22Rv1 (cell line): ENCODE measurements around the gene KCNQ5.
"Not testable (repeated sequence)": the region's sequence is repeated elsewhere in the genome, so short reads cannot be mapped to it uniquely, and the experiment has no call there.

ENCODE experiments used
- H3K27ac ChIP-seq: fragments of 450-650 bp; 2 replicates; pipeline ENCODE4 v1.5.1; 2017
- ZFX ChIP-seq: fragments of 450-650 bp; IDR thresholded peaks from 2 replicates; pipeline ENCODE4 v1.6.1; 2017; ENCODE audit warnings: antibody characterized with exemption, borderline replicate concordance
- TF ChIP-seq, protein P1 (sequence below): fragments of 450-650 bp; IDR thresholded peaks from 2 replicates; pipeline ENCODE4 v1.5.1; 2017; ENCODE audit warnings: mild to moderate bottlenecking

The KCNQ5 gene

DNA sequence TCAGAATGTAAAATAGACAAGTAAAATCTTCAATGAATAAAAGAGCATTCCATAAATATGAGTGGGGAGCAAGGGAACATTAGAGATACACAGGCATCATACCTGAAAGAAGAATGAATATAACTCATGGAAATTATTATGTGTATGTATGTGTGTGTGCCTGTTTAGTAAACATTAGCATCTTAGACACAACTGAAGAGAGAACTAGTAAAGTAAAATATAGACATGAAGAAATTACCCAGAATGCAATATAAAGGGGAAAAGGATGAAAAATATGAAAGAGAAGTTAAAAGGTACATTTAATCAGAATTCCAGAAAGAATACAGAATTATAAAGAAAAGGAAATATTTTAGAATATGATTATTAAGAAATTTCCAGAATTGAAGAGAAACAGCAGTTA, 264.3 kb downstream of the KCNQ5 start:
- TF ChIP-seq ZFX, result no peak
- TF ChIP-seq, protein P1, sequence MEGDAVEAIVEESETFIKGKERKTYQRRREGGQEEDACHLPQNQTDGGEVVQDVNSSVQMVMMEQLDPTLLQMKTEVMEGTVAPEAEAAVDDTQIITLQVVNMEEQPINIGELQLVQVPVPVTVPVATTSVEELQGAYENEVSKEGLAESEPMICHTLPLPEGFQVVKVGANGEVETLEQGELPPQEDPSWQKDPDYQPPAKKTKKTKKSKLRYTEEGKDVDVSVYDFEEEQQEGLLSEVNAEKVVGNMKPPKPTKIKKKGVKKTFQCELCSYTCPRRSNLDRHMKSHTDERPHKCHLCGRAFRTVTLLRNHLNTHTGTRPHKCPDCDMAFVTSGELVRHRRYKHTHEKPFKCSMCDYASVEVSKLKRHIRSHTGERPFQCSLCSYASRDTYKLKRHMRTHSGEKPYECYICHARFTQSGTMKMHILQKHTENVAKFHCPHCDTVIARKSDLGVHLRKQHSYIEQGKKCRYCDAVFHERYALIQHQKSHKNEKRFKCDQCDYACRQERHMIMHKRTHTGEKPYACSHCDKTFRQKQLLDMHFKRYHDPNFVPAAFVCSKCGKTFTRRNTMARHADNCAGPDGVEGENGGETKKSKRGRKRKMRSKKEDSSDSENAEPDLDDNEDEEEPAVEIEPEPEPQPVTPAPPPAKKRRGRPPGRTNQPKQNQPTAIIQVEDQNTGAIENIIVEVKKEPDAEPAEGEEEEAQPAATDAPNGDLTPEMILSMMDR, result no peak

DNA sequence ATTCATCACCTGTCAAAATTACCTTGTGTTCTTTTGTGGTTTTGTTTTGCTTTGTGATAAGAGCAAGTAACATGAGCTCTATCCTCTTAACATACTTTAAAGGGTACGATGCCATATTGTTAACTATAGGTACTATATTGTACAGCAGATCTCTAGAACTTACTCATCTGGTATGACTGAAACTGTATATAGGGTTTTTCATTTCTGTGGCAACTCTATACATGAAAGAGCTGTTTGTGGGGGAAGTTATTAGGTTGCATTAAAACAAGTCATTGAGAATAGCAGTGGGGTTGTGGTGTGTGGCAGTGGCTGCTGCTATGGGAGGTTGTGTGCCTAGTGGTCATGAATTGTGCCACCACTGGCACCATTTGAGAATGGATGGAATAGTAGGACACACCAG, 268.4 kb downstream of the KCNQ5 start:
- no peak for TF ChIP-seq ZFX
- no peak overlapping the region for H3K27ac ChIP-seq

More for the DNA sequence above, 264.3 kb downstream of the KCNQ5 start:
- H3K27ac ChIP-seq, result no peak overlapping the region

DNA sequence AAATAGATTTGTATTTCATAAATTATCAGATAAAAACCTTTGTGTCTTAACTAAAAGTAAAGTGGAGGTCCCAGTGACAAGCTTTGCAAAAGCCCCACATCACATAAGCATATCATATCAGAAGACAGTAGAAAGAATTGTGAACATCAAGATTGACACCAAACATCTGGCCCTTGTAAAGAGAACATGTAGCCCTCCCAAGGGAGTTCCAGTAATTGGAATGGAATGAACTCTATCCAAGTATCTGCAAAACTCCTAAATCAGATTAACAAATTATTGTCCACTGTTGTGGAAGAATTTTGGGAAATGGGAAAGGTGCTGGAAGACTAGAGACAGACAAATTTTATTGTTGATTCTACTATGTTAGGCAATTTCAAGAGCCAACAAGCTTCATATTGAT, 268.8 kb downstream of the KCNQ5 start:
- H3K27ac ChIP-seq, result no peak overlapping the region
- TF ChIP-seq, protein P1, result no peak
- no peak for TF ChIP-seq ZFX

DNA sequence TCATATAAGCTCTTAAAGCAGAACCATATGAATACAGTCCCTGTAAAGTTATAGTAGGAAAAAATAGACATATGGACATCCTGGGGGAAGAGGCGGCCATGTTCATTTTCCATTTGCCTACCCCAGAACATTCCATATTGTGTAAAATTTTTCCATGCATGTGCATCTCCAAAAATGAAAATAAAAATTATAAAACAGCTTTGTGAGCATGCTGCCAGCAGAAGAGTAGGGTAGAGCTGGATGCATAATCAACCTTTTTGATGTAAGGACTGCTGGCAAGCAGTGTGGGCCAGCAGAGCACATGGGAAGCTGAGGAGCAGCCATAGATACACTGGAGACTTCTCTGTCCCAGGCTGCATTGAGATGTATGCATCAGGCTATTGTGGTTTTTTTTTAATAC, 271.0 kb downstream of the KCNQ5 start:
- H3K27ac ChIP-seq, result no peak overlapping the region
- TF ChIP-seq ZFX, result no peak
- TF ChIP-seq, protein P1, result no peak

DNA sequence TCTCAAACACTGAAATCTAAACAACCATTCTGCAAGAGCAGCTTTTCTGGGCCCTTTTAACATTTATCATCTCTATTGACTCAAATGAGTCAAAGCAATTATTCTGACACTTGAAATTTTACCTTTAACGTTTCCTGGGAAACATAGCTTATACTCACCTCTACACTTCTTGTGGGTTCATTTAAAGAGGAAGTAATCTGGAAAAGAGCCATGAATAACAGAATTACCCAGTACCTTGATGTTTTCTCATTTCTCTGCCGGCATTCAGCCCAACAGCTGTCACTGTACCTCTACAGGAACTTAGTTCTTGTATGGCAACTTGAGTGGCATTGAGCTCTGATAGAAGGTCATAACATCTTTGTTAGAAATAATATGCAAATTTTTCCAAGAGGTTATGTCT, 272.2 kb downstream of the KCNQ5 start:
- TF ChIP-seq, protein P1, result no peak
- no peak for TF ChIP-seq ZFX
- H3K27ac ChIP-seq, result no peak overlapping the region

DNA sequence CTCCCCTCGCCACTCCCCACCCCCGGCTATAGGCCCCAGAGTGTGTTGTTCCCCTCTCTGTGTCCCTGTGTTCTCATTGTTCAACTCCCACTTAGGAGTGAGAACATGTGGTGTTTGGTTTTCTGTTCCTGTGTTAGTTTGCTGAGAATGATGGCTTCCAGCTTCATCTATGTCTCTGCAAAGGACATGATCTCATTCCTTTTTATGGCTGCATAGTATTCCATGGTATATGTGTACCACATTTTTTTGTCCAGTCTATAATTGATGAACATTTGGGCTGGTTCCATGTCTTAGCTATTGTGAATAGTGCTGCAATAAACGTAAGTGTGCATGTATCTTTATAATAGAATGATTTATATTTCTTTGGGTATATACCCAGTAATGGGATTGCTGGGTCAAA, 276.4 kb downstream of the KCNQ5 start:
- H3K27ac ChIP-seq, result not testable (repeated sequence)

DNA sequence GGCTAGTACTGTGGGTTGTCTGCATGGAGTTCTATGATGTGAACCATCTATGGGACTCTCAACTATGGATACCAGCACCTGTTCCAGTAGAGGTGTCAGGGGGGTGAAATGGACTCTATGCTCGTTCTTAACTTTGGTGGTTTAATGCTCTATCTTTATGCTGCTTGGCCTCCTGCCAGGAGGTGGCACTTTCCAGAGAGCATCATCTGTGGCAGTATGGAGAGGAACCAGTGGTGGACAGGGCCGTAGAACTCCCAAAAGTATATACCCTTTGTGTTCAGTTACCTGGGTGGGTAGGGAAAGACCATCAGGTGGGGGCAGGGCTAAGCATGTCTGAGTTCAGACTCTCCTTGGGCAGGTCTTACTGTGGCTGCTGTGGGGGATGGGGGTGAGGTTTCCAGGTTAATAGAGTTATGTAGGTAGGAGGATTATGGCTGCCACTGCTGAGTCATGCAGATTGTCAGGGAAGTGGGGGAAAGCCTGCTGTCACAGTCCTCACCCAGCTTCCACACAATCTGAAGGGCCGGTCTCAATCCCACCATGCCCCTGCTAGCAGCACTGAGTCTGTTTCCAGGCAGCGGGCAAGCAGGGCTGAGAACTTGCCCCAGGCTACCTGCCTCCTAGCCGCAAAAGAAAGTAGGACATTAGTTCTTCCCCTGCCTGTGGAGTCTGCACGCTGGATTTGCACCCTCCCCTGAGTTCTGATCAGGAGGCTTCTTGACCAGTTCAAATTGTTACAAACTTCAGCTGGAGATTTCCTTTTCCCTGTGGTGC, 284.0 kb downstream of the KCNQ5 start:
- no peak overlapping the region for H3K27ac ChIP-seq
- no peak for TF ChIP-seq ZFX
- TF ChIP-seq, protein P1, result no peak

DNA sequence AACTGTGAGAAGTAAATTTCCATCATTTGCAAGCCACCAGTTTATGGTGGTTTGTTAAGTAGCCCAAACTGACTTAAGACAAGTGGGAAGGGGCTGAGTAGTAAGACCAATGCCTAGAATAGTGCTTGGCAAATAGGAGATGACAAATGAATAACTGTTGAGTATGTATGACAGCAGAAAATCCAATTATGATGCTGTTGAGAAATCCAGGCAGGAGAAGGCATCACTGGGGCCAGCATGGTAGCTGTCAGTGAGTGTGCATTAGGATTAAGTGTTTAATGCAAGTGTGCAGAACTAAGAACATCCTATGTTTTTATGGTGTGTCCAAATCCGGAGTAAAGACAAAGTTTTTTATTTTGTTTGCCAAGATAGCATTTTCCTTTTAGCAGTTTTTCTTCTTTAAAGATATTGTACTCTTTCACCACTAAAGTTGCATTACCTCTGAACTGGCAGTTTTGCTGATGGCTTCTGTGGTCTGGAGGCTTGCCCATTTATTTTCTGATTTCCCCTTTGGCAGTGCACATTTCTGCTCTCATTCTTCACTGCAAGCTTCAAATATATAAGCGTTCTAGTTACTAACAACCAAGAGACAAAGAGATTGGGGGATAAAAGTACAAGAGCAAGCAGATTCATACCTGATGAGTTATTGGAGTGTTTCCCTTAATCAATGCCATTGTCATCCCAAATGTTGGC, 289.7 kb downstream of the KCNQ5 start:
- TF ChIP-seq, protein P1, result no peak
- TF ChIP-seq ZFX, result no peak
- no peak overlapping the region for H3K27ac ChIP-seq
